ENCODE results near the gene ZNHIT2. TPM values are rescaled to one million over a fixed set of nuclear protein-coding genes. Genes with fewer than 3 reads are reported as not detected.

ZNHIT2 gene
- total and polyA plus RNA-seq, 2 of the 13 experiments (the other 11 are each of a cell fraction or from before 2014, with no cell fraction given) = 1.1 to 6.5 TPM

- peak; percentile 50 for TF ChIP-seq ZNF687 (CRISPR knock-in tag; IDR thresholded peaks at IDR 0.05)
- TF ChIP-seq ATF7-NPFF (CRISPR knock-in tag; IDR thresholded peaks at IDR 0.05; ENCODE audit: low read depth) = 0 out of 2 replicates have a peak, but pooled peaks have one; percentile 73
- no peak for TF ChIP-seq RFX3 (CRISPR knock-in tag; IDR thresholded peaks at IDR 0.05)
- TF ChIP-seq ZSCAN30 (CRISPR knock-in tag; IDR thresholded peaks at IDR 0.05) = peak; percentile 50; the same call in 1 of the 2 replicates
- TF ChIP-seq ZNF841 (CRISPR knock-in tag; IDR thresholded peaks at IDR 0.05; ENCODE audit: borderline replicate concordance) = no peak; the same call in 1 of the 2 replicates
- TF ChIP-seq JUND (CRISPR knock-in tag; IDR thresholded peaks at IDR 0.05) = no peak
- no peak for TF ChIP-seq EEA1 (CRISPR knock-in tag; IDR thresholded peaks at IDR 0.05; ENCODE audit: borderline replicate concordance)
- TF ChIP-seq GPN1 (CRISPR knock-in tag; IDR thresholded peaks at IDR 0.05; ENCODE audit: borderline replicate concordance) = no peak
- TF ChIP-seq MTA3 (CRISPR knock-in tag; IDR thresholded peaks at IDR 0.05) = no peak
- no peak for TF ChIP-seq KLF9 (CRISPR knock-in tag; IDR thresholded peaks at IDR 0.05; ENCODE audit: low read depth)
- no peak; the same call in 1 of the 2 replicates for TF ChIP-seq ZNF280B (CRISPR knock-in tag; IDR thresholded peaks at IDR 0.05; ENCODE audit: borderline replicate concordance)
- no peak for TF ChIP-seq ZNF331 (CRISPR knock-in tag; IDR thresholded peaks at IDR 0.05)
- TF ChIP-seq ZNF883 (CRISPR knock-in tag; IDR thresholded peaks at IDR 0.05; ENCODE audit: not compliant biosample characterization) = no peak
- TF ChIP-seq PRDM4 (CRISPR knock-in tag; IDR thresholded peaks at IDR 0.05; ENCODE audit: borderline replicate concordance) = no peak
- no peak; the same call in 1 of the 2 replicates for TF ChIP-seq ZNF746 (CRISPR knock-in tag; IDR thresholded peaks at IDR 0.05)
- no peak for TF ChIP-seq ZZZ3 (CRISPR knock-in tag; IDR thresholded peaks at IDR 0.05; ENCODE audit: borderline replicate concordance)
- no peak for TF ChIP-seq RARG (CRISPR knock-in tag; IDR thresholded peaks at IDR 0.05; ENCODE audit: low read depth)
- no peak for TF ChIP-seq PCBP1 (IDR thresholded peaks at IDR 0.05; ENCODE audit: borderline replicate concordance, low read depth, low read length)
- TF ChIP-seq ZNF446 (CRISPR knock-in tag; IDR thresholded peaks at IDR 0.05) = 0 out of 2 replicates have a peak, but pooled peaks have one; percentile 20
Observed at GRCh38 chr11:65111744-65112545, 5.6 kb downstream of the ZNHIT2 start, which contains the start of gene TM7SF2 (continued).
